Urothelium cell line (cell line): ENCODE results near the gene ERG28.

Experiments used
- DNase-seq: peaks from one replicate; pipeline ENCODE4 v3.0.0; 2011; ENCODE audit warnings: low spot score, mixed read lengths
- FAIRE-seq: peaks from 2 replicates; lab custom pipeline; 2011; peaks lifted over from hg19 to GRCh38; lab: Jason Lieb, UNC

ERG28 gene

DNA sequence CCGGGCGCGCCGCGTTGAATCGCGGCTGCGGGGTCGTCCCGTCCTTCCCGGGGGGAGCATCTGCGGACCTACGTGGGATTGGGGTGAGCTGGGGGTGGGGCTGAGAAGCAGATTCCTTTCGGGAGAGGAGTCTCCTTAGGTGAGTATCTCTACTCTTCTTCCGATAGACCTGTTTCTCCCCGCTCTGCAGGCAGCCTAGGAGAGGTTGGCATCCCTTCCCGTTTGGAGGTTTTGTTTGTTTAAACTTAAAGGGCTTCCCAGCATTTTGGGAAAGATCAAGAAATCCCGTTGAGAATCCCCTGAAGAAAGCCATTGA is 781 bp upstream of the ERG28 start:
- FAIRE-seq (no peak), DNase-seq (no peak)

GRCh38 chr14:75660238-75660629 is 442 bp downstream of the ERG28 start:
- FAIRE-seq (no peak), DNase-seq (no peak)

- DNase-seq (no peak), FAIRE-seq (no peak)
Measured at GRCh38 chr14:75658957-75659356, 1.7 kb downstream of the ERG28 start.

DNA sequence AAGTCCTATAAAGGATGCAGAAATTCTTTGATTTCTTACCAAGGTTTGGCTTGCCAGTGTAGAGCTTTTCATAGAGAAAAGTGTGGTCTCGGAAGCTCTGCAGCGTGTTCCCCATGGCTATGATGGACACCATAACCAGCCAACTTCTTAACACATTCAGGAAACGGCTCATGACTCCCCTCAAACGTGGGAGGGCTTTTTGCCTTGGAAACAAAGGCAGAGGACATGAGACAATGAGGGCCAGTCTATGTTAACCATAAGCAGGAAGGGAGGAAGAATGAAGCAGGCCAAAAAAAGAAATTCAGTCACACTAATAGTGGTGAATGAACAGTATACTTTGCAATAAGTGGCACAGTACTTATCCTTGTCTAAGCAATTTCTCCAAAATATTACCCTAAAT is 3.3 kb downstream of the ERG28 start:
- no peak for FAIRE-seq
- no peak for DNase-seq

- no peak for FAIRE-seq
Measured at GRCh38 chr14:75655235-75655634, 5.4 kb downstream of the ERG28 start.

GRCh38 chr14:75654127-75654732 is 6.4 kb downstream of the ERG28 start:
- FAIRE-seq: peak; percentile 46

More at GRCh38 chr14:75655235-75655634, 5.4 kb downstream of the ERG28 start:
- no peak for DNase-seq

GRCh38 chr14:75653563-75653962 is 7.1 kb downstream of the ERG28 start:
- FAIRE-seq (no peak), DNase-seq (no peak)

More at GRCh38 chr14:75654127-75654732, 6.4 kb downstream of the ERG28 start:
- peak; percentile 87 for DNase-seq

- no peak for FAIRE-seq
- no peak for DNase-seq
Measured at GRCh38 chr14:75650253-75651058, 10.2 kb downstream of the ERG28 start.

- no peak for FAIRE-seq
- no peak for DNase-seq
Measured at GRCh38 chr14:75649773-75650172, 10.9 kb downstream of the ERG28 start.

- FAIRE-seq (no peak), DNase-seq (no peak)
Measured at GRCh38 chr14:75649337-75649736, 11.3 kb downstream of the ERG28 start.

- FAIRE-seq: peak; percentile 62
- DNase-seq: peak; percentile 90
Measured at GRCh38 chr14:75648066-75648838, 12.4 kb downstream of the ERG28 start.

DNA sequence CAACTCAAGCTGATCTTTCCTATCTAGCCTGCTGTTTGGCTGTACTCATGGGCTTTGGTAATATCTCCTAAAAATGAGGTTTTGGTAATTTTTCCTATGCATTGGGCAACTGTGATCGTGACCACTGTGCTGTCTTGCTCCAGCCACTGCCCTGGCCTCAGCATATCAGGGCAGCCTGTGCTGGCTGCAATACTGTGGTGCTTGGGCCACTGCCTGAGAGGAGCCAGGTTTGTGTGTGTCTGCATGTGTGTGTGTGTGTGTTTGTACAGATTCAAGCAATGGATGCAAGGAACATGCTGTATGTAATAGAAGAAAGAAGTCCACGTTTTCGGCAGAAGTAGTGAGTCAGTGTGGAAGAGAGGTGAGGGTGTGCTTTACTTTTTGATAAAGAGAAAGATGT is 13.0 kb downstream of the ERG28 start:
- DNase-seq: no peak
- FAIRE-seq: no peak

DNA sequence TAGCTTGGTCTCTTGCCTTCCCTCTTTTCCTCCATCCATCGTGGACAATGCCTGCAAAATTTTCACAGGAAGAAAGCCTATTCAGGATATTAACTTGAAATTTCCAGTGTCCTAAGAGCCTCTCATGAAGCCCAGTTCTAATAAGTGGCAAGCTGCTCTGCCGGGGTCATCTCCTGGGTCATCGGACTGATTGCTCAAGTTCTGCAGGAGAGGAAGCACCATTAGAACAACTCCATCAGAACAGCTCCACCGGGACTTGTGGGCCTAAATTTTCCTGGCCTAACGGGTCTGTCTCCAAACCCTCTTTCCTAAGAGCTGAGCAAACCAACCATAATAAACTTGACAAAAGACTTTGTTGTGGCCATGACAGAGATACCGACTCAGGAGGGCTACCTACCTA is 13.9 kb downstream of the ERG28 start:
- no peak for DNase-seq
- FAIRE-seq: no peak

GRCh38 chr14:75645056-75645455 is 15.6 kb downstream of the ERG28 start:
- FAIRE-seq (no peak), DNase-seq (no peak)

GRCh38 chr14:75643985-75644384 is 16.7 kb downstream of the ERG28 start:
- DNase-seq (no peak), FAIRE-seq (no peak)

GRCh38 chr14:75640876-75641275 is 19.8 kb downstream of the ERG28 start:
- DNase-seq (no peak), FAIRE-seq (no peak)

- no peak for FAIRE-seq
- no peak for DNase-seq
Measured at GRCh38 chr14:75636100-75636692, 24.5 kb downstream of the ERG28 start.

DNA sequence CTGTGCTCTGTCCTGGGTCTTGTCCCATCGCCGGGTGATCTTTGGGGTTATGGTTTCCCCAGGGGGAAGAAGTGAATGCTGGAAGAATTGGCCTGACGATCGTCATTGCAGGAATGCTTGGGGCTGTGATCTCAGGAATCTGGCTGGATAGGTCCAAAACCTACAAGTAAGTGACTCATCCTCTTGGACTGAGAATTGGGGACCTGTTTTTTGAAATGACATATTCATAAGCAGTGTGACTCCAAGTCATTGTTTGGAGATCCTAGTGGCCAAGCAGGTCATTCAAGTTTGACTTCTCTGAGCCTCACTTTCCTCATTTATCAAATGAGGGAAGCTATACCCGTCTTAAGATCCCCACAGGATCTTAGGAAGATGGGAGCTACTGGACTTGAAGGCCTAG is 25.8 kb downstream of the ERG28 start:
- no peak for FAIRE-seq

DNA sequence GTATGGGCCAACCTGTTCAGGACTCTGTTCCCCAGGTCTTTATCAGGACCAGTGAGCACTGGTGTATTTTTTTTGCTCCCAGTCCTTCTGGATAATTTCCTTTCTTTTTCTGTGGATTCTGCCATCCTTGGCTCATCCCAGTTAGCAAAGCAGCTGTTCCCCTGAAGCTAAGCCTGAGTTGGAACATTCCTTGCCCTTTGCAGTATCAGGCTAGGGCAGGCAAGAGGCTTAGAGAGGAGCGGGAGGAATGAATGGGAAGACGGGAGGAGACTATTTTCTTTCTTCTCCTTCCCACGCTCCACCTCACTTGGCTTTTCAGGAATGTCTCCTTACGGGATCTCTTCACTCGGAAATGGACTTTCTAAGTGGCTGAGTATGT is 29.2 kb downstream of the ERG28 start:
- DNase-seq (no peak), FAIRE-seq (no peak)

More for the DNA sequence above, 25.8 kb downstream of the ERG28 start:
- no peak for DNase-seq

DNA sequence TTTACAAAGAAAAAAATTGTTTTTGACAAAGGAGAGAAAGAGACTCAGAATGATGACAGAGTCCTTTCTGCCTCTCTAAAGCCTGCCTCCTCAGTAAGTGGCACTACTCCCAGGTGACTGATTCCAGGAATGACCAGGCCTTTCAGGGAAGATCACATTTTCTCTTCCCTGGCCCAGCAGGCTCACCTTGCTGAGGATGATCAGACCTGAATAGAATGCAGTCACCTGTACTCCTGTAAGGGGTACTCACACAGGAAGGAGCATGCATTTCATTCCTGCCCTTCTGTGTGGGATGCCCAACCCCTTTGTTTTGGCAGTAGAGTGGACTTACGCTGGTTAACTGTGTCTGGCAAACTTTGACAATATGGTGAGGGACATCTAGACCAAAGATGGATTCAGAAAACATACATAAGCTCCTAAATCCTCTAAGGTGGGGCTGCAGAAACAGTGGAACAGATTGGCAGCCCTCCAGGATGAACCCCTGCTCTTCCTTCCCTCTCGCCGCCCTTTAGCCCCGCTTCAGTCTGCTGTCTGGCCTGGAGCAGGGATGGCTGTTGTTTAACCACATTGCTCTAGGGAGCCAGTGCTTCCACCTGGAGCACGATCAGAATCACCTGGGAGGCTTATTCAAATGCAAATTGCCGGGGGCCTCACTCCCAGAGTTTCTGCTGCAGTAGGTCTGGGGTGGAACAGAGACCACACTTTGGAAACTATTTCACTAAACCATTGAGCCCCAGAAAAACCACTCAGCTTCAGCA is 29.8 kb downstream of the ERG28 start:
- no peak for FAIRE-seq
- no peak for DNase-seq

- no peak for FAIRE-seq
- DNase-seq: no peak
Measured at GRCh38 chr14:75628816-75629215, 31.9 kb downstream of the ERG28 start.
